AG04449 (cell line): ENCODE data around the gene PRKAB2.
"Not testable (repeated sequence)": the region's sequence is repeated elsewhere in the genome, so short reads cannot be mapped to it uniquely, and the experiment has no call there.

Experiments used
- CTCF ChIA-PET: fragments of 350-600 bp; formaldehyde crosslinking; extraction: SDS; loops from one replicate; lab custom pipeline; 2021; ENCODE audit warnings: antibody characterized with exemption; lab: Yijun Ruan, JAX
- POLR2A ChIA-PET: fragments of 400-600, 350-600 bp; formaldehyde crosslinking; extraction: SDS; loops from one replicate; lab custom pipeline; 2020; ENCODE audit warnings: antibody characterized with exemption, inconsistent platforms; lab: Yijun Ruan, JAX
- DNase-seq: peaks from one replicate; pipeline ENCODE4 v3.0.0-alpha.2; 2010; ENCODE audit warnings: low read depth, low spot score
- H3K4me3 ChIP-seq: 2 replicates; pipeline ENCODE4 v1.5.1; 2011; ENCODE audit warnings: low read depth, mild to moderate bottlenecking, control low read depth, low read length
- CTCF ChIP-seq: IDR thresholded peaks from one replicate; pipeline ENCODE4 v1.5.1; 2011; ENCODE audit warnings: mild to moderate bottlenecking, moderate library complexity, low read length, control low read depth, inconsistent platforms; ENCODE audit not compliant: insufficient read depth; ENCODE audit errors: missing control alignments

PRKAB2 gene

GRCh38 chr1:147110872-147111271 lies 61.4 kb downstream of the PRKAB2 start:
- no peak for DNase-seq
- CTCF ChIA-PET = no interaction called here
- no peak overlapping the region for H3K4me3 ChIP-seq
- no peak for TF ChIP-seq CTCF
- POLR2A ChIA-PET = no interaction called here

DNA sequence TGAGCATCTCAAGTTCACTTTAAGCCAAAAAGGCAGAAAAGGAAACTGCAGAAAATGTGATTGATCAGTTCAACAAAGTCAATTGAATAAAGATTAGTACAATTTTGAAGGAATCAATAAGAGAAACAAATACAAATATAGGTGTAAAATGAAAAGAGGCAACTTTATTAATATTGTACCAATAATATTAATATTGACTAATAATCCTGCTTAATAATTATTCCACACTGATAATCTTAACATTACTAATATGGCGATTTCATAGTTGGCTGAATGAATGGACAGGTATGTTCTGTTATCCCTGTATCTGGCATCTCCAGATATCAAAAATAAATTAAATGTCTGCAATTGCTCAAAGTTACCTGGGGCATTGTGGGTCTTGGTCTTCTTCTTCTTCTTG lies 61.8 kb downstream of the PRKAB2 start:
- CTCF ChIA-PET = no interaction called here
- DNase-seq = no peak
- no peak overlapping the region for H3K4me3 ChIP-seq
- POLR2A ChIA-PET = no interaction called here
- no peak for TF ChIP-seq CTCF

DNA sequence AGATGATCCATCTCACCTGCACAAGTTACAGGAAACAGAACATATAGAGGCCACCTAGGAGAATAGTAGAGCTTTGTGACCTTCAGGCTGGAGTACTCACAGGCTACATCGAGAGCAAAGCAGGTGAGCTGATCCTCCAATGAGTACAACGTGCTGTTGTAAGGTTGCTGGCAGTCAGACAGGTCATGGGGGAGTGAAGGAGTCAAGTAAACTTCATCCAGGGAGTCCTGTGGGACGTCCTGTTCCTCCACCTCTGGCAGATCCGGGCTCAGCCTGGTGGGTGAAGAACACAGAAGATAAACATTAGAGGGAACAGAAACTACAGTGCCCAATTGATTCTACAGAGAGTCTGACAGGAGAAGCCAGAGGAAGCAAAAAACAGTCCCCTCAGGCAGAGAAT lies 62.5 kb downstream of the PRKAB2 start:
- ChIA-PET CTCF (no interaction called here), POLR2A (no interaction called here)
- no peak for TF ChIP-seq CTCF
- DNase-seq = no peak
- H3K4me3 ChIP-seq = no peak overlapping the region

GRCh38 chr1:147109041-147109440 lies 63.2 kb downstream of the PRKAB2 start:
- no peak overlapping the region for H3K4me3 ChIP-seq
- ChIA-PET POLR2A (no interaction called here), CTCF (interaction anchor here (1.1 kb wide), 1 partner anchor 22 kb away, joined by 3 read pairs; no protein-coding TSS in a partner anchor)
- no peak for TF ChIP-seq CTCF
- no peak for DNase-seq

DNA sequence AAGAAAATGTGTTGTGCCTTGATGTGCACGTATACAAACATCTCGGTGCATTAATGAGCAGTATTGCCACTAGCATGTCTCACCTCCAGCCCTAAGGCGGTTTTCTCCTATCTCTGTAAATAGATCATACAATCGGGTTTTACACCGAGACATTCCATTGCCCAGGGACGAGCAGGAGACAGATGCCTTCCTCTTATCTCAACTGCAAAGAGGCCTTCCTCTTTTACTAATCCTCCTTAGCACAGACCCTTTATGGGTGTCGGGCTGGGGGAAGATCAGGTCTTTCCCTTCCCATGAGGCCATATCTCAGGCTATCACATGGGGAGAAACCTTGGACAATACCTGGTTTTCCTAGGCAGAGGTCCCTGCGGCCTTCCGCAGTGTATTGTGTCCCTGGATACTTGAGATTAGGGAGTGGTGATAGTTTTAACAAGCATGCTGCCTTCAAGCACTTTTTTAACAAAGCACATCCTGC lies 65.8 kb downstream of the PRKAB2 start:
- H3K4me3 ChIP-seq, POLR2A ChIA-PET, CTCF ChIA-PET, DNase-seq: not testable (repeated sequence)

- TF ChIP-seq CTCF = no peak
- POLR2A ChIA-PET = no interaction called here
- no peak overlapping the region for H3K4me3 ChIP-seq
- CTCF ChIA-PET = no interaction called here
- DNase-seq = no peak
Observed at GRCh38 chr1:147105909-147106308, 66.4 kb downstream of the PRKAB2 start.
